GM12878 (cell line): Measurements from ENCODE around the gene PSENEN. TPM values are rescaled to one million over a fixed set of nuclear protein-coding genes. Genes with fewer than 3 reads are reported as not detected.
A peak's percentile ranks its signal among the peaks of the same experiment; 100 is the strongest.

ENCODE experiments used
- BCL11A ChIP-seq: IDR thresholded peaks from 2 replicates; pipeline ENCODE4 v1.6.1; 2011; ENCODE audit warnings: low read depth, low read length
- CBX5 ChIP-seq: sonication (generic); IDR thresholded peaks from 2 replicates; pipeline ENCODE4 v1.6.1; 2016; ENCODE audit warnings: low read depth, moderate library complexity, mild to moderate bottlenecking, inconsistent platforms
- E4F1 ChIP-seq: fragments of 450-650 bp; IDR thresholded peaks from 2 replicates; pipeline ENCODE4 v1.6.1; 2018; ENCODE audit warnings: borderline replicate concordance, mild to moderate bottlenecking; ENCODE audit not compliant: partially characterized antibody
- FOS ChIP-seq: IDR thresholded peaks from 3 replicates; pipeline ENCODE4 v1.6.1; 2011; ENCODE audit warnings: borderline replicate concordance; ENCODE audit not compliant: insufficient read length; ENCODE audit errors: extremely low read depth
- IRF3 ChIP-seq: fragments of 450-650 bp; IDR thresholded peaks from 2 replicates; pipeline ENCODE4 v1.6.1; 2014; ENCODE audit warnings: mild to moderate bottlenecking
- IRF4 ChIP-seq: IDR thresholded peaks from 2 replicates; pipeline ENCODE4 v1.6.1; 2011; ENCODE audit warnings: low read depth, low read length
- LARP7 ChIP-seq: fragments of 450-650 bp; IDR thresholded peaks from 2 replicates; pipeline ENCODE4 v1.6.1; 2017; ENCODE audit warnings: mild to moderate bottlenecking
- NFXL1 ChIP-seq: fragments of 450-650 bp; IDR thresholded peaks from 2 replicates; pipeline ENCODE4 v1.6.1; 2017; ENCODE audit warnings: antibody characterized with exemption, mild to moderate bottlenecking, borderline replicate concordance
- POU2F2 ChIP-seq: IDR thresholded peaks from 3 replicates; pipeline ENCODE4 v1.6.1; 2011; ENCODE audit warnings: low read depth, mild to moderate bottlenecking, low read length, borderline replicate concordance
- RELA ChIP-seq: fragments of 450-650 bp; IDR thresholded peaks from 2 replicates; pipeline ENCODE4 v1.8.0; 2014; ENCODE audit warnings: borderline replicate concordance; ENCODE audit not compliant: partially characterized antibody
- REST ChIP-seq: IDR thresholded peaks from 2 replicates; pipeline ENCODE4 v1.6.1; 2012; ENCODE audit warnings: mild to moderate bottlenecking, low read depth, low read length
- STAT3 ChIP-seq: IDR thresholded peaks from 2 replicates; pipeline ENCODE4 v1.6.1; 2011; ENCODE audit warnings: low read depth, low read length, improper control_type of control experiment
- TAF1 ChIP-seq: IDR thresholded peaks from 2 replicates; pipeline ENCODE4 v1.6.1; 2011; ENCODE audit warnings: mild to moderate bottlenecking, low read depth, low read length, borderline replicate concordance
- USF1 ChIP-seq: IDR thresholded peaks from 2 replicates; pipeline ENCODE4 v1.6.1; 2011; ENCODE audit warnings: borderline replicate concordance, low read depth, mild to moderate bottlenecking, moderate library complexity, mixed read lengths, low read length; ENCODE audit not compliant: insufficient read depth; ENCODE audit errors: extremely low read length
- ZNF384 ChIP-seq: IDR thresholded peaks from 2 replicates; pipeline ENCODE4 v1.6.1; 2012; ENCODE audit warnings: low read depth, mild to moderate bottlenecking, low read length, improper control_type of control experiment, borderline replicate concordance
- ZZZ3 ChIP-seq: IDR thresholded peaks from 2 replicates; pipeline ENCODE4 v1.6.1; 2011; ENCODE audit warnings: low read depth; ENCODE audit not compliant: control insufficient read depth, insufficient read length
- polyA plus RNA-seq, 11 experiments: library from polyadenylated mRNA; depleted of rRNA in 4 of 11; unstranded in 6 of 11; stranded (reverse) in 5 of 11; fragments of >200 nt; fragmentation: Nextera tagmentation in 4 of 11; fragmentation: Illumina TruSeq in 1 of 11; extraction: Ambion mirVana in 4 of 11; extraction: Trizol in 1 of 11; gene quantifications; 1 replicate in 1 of 11; 2 replicates in 10 of 11; pipeline versions ENCODE4 v1.2.1 to v1.2.3, GENCODE V29; 2011 to 2016; ENCODE audit warnings: inconsistent platforms in 2 of 11, missing spikeins in 2 of 11, low read depth in 1 of 11
- total RNA-seq, 4 experiments: library from RNA; depleted of rRNA in 3 of 4; stranded (reverse); fragments of >200 nt in 3 of 4; fragmentation: Illumina TruSeq in 1 of 4; extraction: Trizol in 1 of 4; gene quantifications; 2 replicates each; pipeline versions ENCODE4 v1.2.1 to v1.2.3, GENCODE V29; 2013 to 2021
- TF ChIP-seq, protein P1 (sequence below): IDR thresholded peaks from 2 replicates; pipeline ENCODE4 v1.6.1; 2012; ENCODE audit warnings: low read length, inconsistent platforms
- TF ChIP-seq, protein P2 (sequence below): IDR thresholded peaks from 2 replicates; pipeline ENCODE4 v1.6.1; 2012; ENCODE audit warnings: low read depth, low read length, improper control_type of control experiment

PSENEN gene
- total and polyA plus RNA-seq, 10 of the 15 experiments (the other 5 are each of a cell fraction or from before 2014, with no cell fraction given), result 14.4 to 178 (median 43.5) TPM

DNA sequence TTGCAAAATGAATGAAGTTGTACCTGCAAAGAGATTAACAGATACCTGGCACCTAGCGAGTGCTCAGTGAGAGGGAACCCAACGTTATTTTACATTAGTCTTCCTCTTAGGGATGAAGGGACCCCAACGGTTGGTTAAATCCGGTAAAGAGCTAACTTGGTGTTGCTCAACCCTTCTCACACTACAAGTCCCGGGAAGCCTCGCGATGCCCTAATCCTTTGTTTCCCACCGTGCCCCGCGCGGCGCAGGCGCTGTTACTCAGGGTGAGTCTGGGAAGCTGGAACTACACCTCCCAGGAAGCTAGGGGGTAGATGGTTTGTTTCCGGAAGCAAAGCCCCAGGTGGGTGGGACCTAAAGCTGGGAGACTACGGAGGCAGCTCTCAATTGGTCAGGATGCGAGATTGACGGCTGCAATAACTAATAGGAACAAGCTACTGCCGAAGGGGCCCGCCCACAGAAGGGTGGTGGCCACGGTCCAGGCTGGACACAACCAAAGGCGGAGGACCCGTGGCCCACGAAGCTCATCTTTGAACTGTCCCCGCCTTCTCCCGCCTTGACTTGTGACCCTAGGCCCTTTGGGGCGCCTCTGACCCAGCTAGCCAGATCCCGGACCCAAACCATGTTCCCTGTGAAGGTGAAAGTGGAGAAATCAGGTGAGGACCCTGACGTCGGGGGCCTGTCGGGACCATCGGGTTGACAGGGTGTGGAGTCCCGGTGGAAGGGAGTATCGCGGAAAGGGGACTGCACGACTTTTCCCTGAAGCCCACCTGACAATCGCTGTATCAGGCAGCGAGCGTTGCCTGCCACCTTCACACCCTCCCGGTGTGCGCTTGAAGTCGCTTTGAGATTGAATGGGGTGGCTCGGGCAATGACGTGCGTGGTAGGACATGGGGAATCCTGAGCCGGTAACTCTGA, 2.9 kb downstream of the PSENEN start, which contains the start of gene LIN37 (continued):
- peak; percentile 79 for TF ChIP-seq LARP7
- no peak for TF ChIP-seq BCL11A
- no peak for TF ChIP-seq NFXL1
- TF ChIP-seq REST, result no peak
- TF ChIP-seq, protein P1, sequence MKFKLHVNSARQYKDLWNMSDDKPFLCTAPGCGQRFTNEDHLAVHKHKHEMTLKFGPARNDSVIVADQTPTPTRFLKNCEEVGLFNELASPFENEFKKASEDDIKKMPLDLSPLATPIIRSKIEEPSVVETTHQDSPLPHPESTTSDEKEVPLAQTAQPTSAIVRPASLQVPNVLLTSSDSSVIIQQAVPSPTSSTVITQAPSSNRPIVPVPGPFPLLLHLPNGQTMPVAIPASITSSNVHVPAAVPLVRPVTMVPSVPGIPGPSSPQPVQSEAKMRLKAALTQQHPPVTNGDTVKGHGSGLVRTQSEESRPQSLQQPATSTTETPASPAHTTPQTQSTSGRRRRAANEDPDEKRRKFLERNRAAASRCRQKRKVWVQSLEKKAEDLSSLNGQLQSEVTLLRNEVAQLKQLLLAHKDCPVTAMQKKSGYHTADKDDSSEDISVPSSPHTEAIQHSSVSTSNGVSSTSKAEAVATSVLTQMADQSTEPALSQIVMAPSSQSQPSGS, result no peak
- TF ChIP-seq ZNF384, result no peak
- TF ChIP-seq FOS, result peak; percentile 72
- no peak for TF ChIP-seq USF1
- TF ChIP-seq POU2F2, result no peak
- TF ChIP-seq IRF4, result no peak
- no peak for TF ChIP-seq ZZZ3
- TF ChIP-seq IRF3, result peak; percentile 89
- peak; percentile 68 for TF ChIP-seq E4F1
- TF ChIP-seq CBX5, result no peak
- peak; percentile 29; the same call in 1 of the 2 replicates for TF ChIP-seq TAF1
- TF ChIP-seq RELA, result peak; percentile 49
- TF ChIP-seq, protein P2, sequence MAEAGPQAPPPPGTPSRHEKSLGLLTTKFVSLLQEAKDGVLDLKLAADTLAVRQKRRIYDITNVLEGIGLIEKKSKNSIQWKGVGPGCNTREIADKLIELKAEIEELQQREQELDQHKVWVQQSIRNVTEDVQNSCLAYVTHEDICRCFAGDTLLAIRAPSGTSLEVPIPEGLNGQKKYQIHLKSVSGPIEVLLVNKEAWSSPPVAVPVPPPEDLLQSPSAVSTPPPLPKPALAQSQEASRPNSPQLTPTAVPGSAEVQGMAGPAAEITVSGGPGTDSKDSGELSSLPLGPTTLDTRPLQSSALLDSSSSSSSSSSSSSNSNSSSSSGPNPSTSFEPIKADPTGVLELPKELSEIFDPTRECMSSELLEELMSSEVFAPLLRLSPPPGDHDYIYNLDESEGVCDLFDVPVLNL, result 0 out of 2 replicates have a peak, but pooled peaks have one; percentile 14
- TF ChIP-seq STAT3, result no peak
